DMS79 treated with DMSO at 0.1 percent for 48 hours (cell line): ENCODE data around the gene SLC20A1.
"Not testable (repeated sequence)": the region's sequence is repeated elsewhere in the genome, so short reads cannot be mapped to it uniquely, and the experiment has no call there.

ENCODE experiments used
- DNase-seq: peaks from one replicate; lab custom pipeline; 2025; lab: John Stamatoyannopoulos, UW

Gene SLC20A1

GRCh38 chr2:112646791-112647689 lies 1.3 kb downstream of the SLC20A1 start:
- DNase-seq, result peak; percentile 59

DNA sequence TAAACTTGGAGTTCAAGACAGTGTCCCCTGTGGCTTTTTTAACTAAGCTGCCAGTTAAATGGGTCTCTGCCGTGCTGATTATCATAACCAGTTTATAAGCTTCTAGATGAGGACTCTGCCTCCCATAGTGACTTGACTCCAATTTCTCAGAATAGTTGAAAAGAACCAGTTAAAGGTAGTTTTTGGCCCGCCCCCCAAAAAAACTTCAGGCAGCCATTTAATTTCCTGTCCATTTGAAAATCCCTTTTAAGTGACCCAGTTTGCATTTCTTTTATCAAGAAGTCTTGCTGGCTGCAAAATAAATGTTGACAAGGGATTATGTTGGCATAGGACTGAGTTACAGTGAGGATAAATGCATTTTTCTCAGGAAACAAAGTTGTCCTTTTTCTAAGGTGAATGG lies 2.3 kb downstream of the SLC20A1 start:
- DNase-seq, result no peak

DNA sequence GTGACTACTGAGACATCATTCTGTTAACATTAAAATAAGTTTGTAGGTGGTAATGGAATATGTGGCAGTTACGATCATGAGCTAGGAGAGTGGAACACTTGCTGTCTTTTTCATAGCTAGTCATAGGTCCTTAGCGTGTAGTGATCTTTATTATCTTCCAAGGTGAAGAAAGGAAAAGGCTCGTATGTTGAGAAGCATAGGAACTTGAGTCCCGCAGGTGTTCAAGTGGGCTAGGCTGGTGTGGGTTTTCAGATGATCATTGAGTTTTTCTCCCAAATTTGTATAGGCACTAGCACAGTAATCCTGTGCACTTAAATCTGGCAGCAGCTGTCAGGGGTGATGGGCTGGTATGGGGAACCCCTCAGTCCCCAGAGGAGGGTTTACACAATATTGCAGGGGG lies 10.9 kb downstream of the SLC20A1 start:
- DNase-seq, result no peak

DNA sequence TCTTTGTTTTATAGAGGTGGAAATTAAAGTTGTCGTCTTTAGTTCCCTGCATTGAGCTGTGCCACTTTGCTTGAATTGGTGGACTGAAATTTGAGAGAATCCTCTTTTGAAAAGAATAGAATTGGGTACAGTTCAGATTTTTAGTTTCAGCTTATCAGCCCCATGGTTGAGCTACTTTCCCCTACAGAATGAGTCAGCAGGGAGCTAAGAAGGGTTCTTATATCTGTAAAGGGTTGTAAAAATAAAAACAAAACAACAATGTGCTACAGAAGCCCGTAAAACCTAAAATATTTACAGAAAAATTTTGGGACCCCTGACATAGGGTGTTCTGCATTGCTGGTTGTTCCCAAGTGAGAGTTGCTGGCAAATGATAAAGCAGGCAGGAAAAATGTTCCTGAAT lies 12.6 kb downstream of the SLC20A1 start:
- DNase-seq, result no peak

- DNase-seq, result no peak
Observed at GRCh38 chr2:112658839-112659667, 13.3 kb downstream of the SLC20A1 start.

DNA sequence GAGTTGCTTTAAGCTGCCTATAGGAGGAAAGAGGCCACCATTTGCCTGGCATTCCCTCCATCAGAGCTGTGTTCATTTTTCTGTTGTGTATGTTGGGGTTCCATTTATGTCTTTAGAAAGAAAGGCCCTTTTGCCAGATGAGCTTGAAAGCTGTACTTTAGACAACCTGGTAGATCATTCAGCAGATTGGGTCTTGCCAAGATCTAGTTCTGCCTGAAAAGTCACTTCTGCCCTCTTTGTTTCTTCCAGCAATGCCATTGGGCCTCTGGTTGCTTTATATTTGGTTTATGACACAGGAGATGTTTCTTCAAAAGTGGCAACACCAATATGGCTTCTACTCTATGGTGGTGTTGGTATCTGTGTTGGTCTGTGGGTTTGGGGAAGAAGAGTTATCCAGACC lies 14.4 kb downstream of the SLC20A1 start:
- no peak for DNase-seq

DNA sequence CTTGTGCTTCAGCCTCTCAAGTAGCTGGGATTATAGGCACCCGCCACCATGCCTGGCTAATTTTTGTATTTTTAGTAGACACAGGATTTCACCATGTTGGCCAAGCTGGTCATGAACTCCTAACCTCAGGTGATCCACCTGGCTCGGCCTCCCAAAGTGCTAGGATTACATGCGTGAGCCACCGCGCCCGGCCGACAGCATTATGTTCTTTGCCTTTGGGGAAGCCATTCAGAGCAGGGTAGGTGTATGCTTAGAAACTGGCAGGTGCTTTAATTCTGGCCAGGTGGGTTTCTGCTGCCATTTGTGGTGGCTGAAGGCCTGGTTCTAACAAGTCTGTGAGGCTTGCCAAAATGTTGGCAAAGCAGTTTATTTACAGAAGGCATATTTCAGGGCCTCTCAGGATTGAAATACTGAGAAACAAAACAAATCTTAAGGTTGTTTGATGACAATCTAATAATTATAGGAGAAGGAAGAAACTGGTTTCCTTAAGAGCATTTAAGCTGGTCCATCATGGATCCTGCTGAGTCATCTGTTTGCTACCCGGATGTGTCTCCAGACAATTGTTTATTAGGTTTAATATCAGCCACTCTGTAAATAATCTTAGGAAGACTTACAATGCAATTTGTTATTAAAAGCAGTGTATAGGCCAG lies 16.0 kb downstream of the SLC20A1 start:
- DNase-seq, result peak; percentile 93

- peak; percentile 78 for DNase-seq
Observed at GRCh38 chr2:112662704-112663103, 17.0 kb downstream of the SLC20A1 start.

- DNase-seq, result no peak
Observed at GRCh38 chr2:112664689-112665088, 18.9 kb downstream of the SLC20A1 start.

- DNase-seq, result no peak
Observed at GRCh38 chr2:112665113-112665780, 19.5 kb downstream of the SLC20A1 start.

- no peak for DNase-seq
Observed at GRCh38 chr2:112666761-112667122, 21.0 kb downstream of the SLC20A1 start.

GRCh38 chr2:112667540-112667939 lies 21.8 kb downstream of the SLC20A1 start:
- DNase-seq, result not testable (repeated sequence)

GRCh38 chr2:112669667-112670066 lies 23.9 kb downstream of the SLC20A1 start:
- no peak for DNase-seq

DNA sequence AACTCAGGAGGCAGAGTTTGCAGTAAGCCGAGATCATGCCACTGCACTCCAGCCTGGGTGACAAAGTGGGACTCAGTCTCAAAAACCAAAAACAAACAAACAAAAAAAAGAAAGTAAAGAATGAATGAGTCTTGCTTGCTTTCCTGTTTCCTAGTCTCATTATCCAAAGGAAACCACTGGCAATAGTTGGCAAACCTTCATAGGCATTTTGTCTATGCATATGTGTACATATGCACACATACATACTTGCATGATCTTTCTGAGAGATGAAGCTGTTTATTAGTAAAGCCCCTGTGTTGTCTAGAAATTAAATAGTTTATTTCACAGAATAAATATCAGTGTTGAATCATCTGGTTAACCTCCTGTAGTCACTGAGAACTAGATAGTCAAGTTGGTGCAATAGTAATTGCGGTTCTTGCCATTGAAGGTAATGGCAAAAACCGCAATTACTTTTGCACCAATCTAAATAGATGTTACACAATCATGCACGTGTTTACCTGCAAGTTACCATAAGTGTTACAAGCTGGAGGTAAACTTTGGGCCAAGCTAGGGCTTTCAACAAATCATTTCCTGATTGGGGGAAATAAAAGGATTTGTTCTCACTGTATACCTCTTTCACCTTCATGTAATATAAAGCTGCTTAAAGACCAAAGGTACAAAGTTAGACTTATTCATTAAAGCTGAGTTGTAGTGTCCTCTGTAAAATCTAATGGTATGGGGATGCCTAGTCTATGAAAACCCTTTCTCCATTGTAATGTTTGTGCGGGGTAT lies 24.7 kb downstream of the SLC20A1 start:
- DNase-seq, result no peak

- DNase-seq, result no peak
Observed at GRCh38 chr2:112671801-112672200, 26.1 kb downstream of the SLC20A1 start.

DNA sequence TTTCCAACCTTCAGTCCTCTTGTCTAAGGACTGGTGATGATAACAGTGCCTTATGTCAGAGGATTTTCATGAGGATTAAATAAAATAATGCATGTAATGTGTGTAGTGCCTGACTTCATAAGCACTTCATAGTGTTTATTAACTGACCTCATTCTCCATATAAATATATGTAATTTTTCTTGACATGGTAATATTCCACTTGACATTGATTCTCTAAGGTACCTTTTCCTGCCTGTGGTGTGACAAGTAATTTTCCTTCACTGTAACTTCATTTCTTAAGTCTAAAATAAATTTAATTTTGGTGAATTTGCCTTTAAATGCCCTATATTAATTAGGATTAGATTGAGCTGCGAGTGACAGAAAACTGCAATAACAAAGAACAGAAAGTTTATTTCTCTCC lies 27.3 kb downstream of the SLC20A1 start:
- no peak for DNase-seq

GRCh38 chr2:112674229-112674628 lies 28.5 kb downstream of the SLC20A1 start:
- no peak for DNase-seq

- DNase-seq, result peak; percentile 31
Observed at GRCh38 chr2:112679484-112679883, 33.7 kb downstream of the SLC20A1 start.

DNA sequence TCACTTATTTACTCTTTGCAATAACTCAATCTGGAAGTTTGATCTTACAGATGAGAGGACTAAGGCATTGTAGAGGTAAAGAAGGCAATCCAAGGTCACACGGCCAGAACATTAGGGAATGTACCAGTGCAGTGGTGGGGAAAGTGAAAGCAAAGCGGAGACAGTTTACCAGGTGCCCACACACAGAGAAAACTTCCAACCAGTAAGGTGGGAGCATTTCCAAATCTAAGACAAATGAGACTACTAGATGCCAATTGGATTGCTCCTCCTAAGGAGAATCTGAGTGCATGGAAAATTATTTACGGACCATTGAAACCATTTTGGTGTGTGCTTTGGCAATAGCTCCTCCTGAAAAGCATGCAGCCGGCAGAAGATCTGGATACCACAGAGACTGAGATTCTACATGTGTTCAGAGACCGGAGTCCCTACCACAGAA lies 34.9 kb downstream of the SLC20A1 start:
- peak; percentile 43 for DNase-seq

DNA sequence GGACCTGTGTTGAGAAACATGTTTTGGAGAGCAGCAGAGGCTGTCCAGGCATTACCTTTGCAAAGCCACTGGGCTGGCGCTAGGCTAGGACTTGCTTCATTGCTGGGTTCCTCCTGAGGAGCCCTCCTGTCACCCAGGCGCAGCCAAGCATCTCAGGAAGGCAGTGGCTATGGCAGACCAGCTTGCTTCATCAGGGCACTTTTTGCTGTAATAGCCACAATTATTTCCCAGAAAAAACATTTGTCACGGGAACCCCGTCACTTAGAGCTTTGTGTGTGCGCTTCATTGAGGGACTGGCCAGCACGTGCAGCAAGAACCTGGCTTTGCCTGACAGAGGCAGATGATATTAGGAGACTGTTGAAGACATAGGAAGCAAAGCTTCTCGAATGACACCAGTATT lies 36.4 kb downstream of the SLC20A1 start:
- no peak for DNase-seq
